HG02981 (cell line): Measurements from ENCODE around the gene DDHD1.

Experiments used
- ATAC-seq: cut with Tn5 transposase; IDR thresholded peaks from one replicate; pipeline ENCODE4 v1.9.1; 2021; ENCODE audit warnings: mild to moderate bottlenecking, moderate library complexity; ENCODE audit not compliant: unreplicated experiment

DDHD1 gene

GRCh38 chr14:53035336-53036210 lies 117.5 kb downstream of the DDHD1 start:
- ATAC-seq = no peak

DNA sequence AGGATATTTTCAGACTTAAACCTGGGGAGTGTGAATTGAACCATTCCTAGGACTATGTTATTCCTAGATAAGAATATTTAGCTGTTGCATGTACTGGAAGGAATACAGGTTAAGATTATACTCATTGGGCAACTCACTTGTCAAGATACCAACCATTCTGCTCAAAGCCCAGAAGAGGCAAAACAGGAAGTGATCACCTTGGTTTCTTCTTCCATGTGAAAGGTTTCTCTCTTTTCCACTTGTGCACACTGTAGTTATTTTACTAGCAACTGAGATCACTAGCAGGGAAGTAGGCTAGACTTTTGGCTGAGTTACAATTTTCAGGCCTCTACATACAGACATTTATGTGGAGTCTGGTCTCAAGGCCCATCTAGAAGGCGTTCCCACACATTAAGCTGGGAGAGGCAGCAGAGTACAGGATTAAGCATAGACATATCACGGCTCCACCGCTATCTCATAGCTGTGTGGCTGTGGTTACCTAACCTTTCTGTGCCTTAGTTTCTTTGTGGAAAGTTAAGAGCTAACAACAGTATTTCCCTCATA lies 118.4 kb downstream of the DDHD1 start:
- no peak for ATAC-seq

DNA sequence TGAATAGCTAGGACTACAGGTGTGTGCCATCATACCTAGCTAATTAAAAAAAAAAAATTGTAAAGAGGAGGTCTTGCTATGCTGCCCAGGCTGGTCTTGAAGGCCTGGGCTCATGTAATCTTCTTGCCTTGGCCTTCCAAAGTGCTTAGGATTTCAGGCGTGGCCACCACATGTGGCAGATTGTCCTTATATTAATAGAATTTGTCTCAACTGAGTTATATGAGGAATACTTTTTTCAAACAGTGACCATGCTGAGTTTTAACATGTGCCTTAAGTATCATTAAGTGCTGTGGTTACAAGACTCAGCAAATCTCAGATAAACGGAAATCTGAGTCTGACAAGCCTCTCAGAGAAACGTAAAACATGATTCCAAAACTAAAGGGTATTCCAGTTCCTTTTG lies 119.1 kb downstream of the DDHD1 start:
- ATAC-seq = no peak

- ATAC-seq = no peak
Measured at GRCh38 chr14:53032838-53033390, 120.2 kb downstream of the DDHD1 start.

- ATAC-seq = no peak
Measured at GRCh38 chr14:53032161-53032803, 120.8 kb downstream of the DDHD1 start.

DNA sequence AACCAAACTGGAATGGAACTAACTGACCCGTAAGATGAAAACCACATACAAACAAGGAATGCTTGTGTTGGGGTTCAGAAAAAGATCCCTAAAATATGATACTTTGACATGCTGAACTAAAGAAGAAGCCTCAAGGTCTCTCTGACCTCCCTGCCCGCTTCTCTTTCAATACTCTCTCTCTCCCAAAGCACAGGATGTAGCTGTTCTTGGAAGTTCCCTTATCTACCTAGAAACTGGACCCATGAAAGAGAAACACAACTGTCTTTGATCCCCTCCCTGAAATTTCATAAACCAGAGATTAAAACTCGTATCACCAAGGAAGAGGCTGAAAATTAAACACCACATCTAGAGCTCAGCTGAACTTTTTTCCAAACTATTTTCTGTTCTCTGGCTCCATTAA lies 125.6 kb downstream of the DDHD1 start:
- no peak for ATAC-seq

GRCh38 chr14:53027041-53027440 lies 126.1 kb downstream of the DDHD1 start:
- ATAC-seq = no peak

GRCh38 chr14:53023325-53023724 lies 129.8 kb downstream of the DDHD1 start:
- ATAC-seq = no peak

GRCh38 chr14:53022593-53022992 lies 130.5 kb downstream of the DDHD1 start:
- no peak for ATAC-seq

DNA sequence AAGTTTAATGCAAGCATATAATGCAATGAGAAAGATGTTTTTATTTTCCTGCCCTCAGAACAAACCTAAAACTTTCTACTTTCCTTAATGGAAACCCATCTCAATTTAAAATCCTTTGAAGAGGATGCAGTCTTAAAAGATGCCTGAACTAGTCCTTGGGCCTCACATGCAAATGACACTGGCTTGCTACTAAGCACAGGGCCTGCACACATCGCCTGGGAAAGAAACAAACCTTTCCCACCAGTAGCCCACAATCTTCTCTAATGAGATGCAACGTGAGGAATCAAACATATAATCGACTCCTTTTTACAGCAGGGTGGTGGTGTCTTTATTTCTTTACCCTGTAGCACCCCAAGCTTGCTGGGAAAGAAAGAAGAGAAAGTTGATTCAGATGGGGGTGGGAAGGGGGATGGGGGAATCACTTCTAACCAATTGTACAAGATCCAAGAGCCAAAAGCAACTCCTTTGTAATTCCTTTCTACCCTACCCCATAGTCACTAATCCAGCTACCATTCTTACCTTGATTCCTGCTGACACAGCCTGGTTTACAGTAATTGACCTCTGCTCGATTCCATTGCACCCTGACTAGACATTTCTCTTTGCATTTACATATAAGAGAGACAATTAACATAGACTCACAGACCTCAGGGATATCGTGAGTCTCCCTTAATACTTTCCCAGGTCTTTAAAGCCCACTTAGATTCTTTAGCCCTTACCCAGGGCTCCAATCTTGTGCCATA lies 132.8 kb downstream of the DDHD1 start:
- no peak for ATAC-seq

GRCh38 chr14:53019406-53019805 lies 133.7 kb downstream of the DDHD1 start:
- ATAC-seq = no peak

DNA sequence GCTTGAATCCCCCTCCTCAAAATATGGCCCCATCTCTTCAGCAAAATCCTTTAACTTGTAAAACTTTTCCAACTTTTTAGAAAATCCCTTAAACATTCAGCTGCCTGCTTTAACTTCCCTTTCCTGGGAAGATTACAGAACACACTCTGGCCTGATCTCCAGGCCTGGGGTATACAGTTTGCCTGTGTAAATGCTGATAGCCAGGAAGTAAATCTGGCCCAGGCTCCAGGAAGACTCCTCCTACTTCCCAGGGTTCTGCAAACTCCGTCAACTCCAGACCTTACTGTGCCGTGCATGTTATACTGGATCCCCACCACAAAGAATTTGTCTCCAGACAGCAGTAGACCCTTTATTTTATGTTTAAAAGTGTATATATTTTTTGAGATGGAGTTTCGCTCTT lies 135.3 kb downstream of the DDHD1 start:
- ATAC-seq = no peak

- no peak for ATAC-seq
Measured at GRCh38 chr14:53016919-53017318, 136.2 kb downstream of the DDHD1 start.

GRCh38 chr14:53016491-53016890 lies 136.6 kb downstream of the DDHD1 start:
- no peak for ATAC-seq

- no peak for ATAC-seq
Measured at GRCh38 chr14:53011053-53011462, 142.1 kb downstream of the DDHD1 start.

- no peak for ATAC-seq
Measured at GRCh38 chr14:53010193-53011040, 142.7 kb downstream of the DDHD1 start.

DNA sequence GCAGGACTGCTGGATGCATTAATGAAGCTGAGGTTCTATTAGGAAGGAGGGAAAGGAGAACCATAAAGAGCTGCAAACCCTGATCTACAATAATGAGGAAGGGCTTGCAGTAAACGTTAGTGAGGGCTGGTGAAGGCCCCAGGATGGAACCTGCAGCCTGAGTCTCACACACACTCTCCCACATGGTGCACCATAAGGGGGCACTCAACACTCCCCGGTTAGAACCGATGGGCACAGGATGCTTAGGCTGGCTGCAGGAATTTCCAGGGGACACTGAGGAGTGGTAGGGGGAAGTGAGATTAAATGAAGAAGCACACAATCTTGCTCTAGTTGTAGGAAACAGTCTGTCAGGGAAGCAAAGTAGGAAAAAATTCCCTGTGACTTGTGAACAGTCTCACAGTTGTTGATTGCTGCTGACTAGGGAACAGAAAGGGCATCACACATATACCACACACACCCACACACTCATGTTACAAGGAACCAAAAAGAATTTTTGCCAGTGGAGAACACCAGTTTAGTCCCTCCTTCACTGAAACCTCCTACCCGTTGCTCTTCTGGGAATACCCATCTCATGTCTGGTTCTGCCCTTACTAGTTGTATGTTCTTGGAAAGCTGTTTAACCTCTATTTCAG lies 146.1 kb downstream of the DDHD1 start:
- no peak for ATAC-seq

- no peak for ATAC-seq
Measured at GRCh38 chr14:53004976-53005375, 148.1 kb downstream of the DDHD1 start.

DNA sequence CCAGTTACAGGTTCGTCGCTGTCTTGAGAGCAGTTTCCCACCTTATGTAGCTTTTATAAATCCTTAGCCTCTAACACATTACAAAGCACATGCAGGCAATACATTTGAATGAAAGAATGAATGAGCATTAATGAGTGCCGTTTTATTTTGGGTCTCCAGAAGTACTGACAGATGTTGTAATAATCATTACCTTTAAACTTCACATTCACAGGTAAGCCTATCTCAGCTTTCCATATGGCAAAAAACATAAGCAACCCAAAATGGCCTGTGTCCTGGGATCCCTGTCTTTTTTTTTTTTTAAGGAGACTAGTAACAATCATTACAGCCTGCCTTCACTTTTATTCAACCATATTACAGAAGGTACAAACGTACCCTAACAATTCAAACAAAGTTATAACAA lies 149.3 kb downstream of the DDHD1 start:
- ATAC-seq = no peak

DNA sequence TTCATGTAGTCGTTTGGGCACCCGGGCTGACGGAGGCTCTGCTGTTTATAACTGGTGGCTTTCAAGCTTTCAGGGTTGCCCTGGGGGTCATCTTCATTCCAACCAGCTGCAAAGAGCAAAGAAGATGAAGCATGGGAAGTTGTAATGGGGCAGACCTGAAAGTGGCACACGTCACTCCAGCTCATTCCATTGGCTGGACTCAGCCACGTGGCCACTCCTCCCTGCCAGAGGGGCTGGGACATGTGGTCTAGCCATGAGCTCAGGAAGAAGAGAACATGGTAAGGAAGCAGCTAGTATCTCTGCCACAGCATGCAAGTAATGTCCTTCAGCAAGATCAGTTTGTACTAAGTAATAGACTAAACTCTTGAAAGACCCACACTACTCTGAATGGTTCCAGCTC lies 150.5 kb downstream of the DDHD1 start:
- ATAC-seq = no peak
